Measurements from ENCODE around the gene CD46.
A peak's percentile ranks its signal among the peaks of the same experiment; 100 is the strongest.
"Not testable (repeated sequence)": the region's sequence is repeated elsewhere in the genome, so short reads cannot be mapped to it uniquely, and the experiment has no call there.

The CD46 gene

GRCh38 chr1:207751790-207752455, at the start of gene CD46:
TSS of gene CD46 (plus strand) at chr1:207752054. CDS start at chr1:207752213, 159 bp downstream.
- no peaks in the 10 kb centered on the region for H3K27me3 ChIP-seq (ENCODE audit: insufficient read depth, low read length)
- H3K9me3 ChIP-seq (ENCODE audit: insufficient read depth, low read depth, low read length): no peaks in the 10 kb centered on the region
- peaks cover 3% of the 10 kb centered on the region; the same call in 1 of the 2 replicates for H3K36me3 ChIP-seq (ENCODE audit: insufficient read depth, low read depth, low read length)
- H3K9ac ChIP-seq (ENCODE audit: low read depth, low read length): peak within 1 kb of the TSS; percentile 83
- H3K4me3 ChIP-seq (ENCODE audit: low read length): peak within 1 kb of the TSS; percentile 97
- H3K27ac ChIP-seq (ENCODE audit: low read length): peak within 1 kb of the TSS; percentile 76
- H3K4me1 ChIP-seq (ENCODE audit: insufficient read depth, low read length): peaks cover 28% of the 10 kb centered on the region

- H3K4me1 ChIP-seq (ENCODE audit: insufficient read depth, low read length): no peaks in the 10 kb centered on the region
- H3K27ac ChIP-seq (ENCODE audit: low read length): no peak overlapping the region
- H3K9me3 ChIP-seq (ENCODE audit: insufficient read depth, low read depth, low read length): no peaks in the 10 kb centered on the region
- no peak overlapping the region for H3K4me3 ChIP-seq (ENCODE audit: low read length)
- no peaks in the 10 kb centered on the region for H3K36me3 ChIP-seq (ENCODE audit: insufficient read depth, low read depth, low read length)
- H3K9ac ChIP-seq (ENCODE audit: low read depth, low read length): no peak overlapping the region
- H3K27me3 ChIP-seq (ENCODE audit: insufficient read depth, low read length): no peaks in the 10 kb centered on the region
Measured at GRCh38 chr1:207702317-207702716, 49.5 kb upstream of the CD46 start.

GRCh38 chr1:207703712-207704111, 48.1 kb upstream of the CD46 start:
- H3K36me3 ChIP-seq (ENCODE audit: insufficient read depth, low read depth, low read length): no peaks in the 10 kb centered on the region
- H3K27me3 ChIP-seq (ENCODE audit: insufficient read depth, low read length): no peaks in the 10 kb centered on the region
- H3K27ac ChIP-seq (ENCODE audit: low read length): no peak overlapping the region
- no peak overlapping the region for H3K4me3 ChIP-seq (ENCODE audit: low read length)
- no peak overlapping the region for H3K9ac ChIP-seq (ENCODE audit: low read depth, low read length)
- H3K4me1 ChIP-seq (ENCODE audit: insufficient read depth, low read length): no peaks in the 10 kb centered on the region
- no peaks in the 10 kb centered on the region for H3K9me3 ChIP-seq (ENCODE audit: insufficient read depth, low read depth, low read length)

GRCh38 chr1:207708004-207708403, 43.9 kb upstream of the CD46 start:
- not testable (repeated sequence) for H3K27ac ChIP-seq (ENCODE audit: low read length); H3K4me3 ChIP-seq (ENCODE audit: low read length)

GRCh38 chr1:207711285-207711684, 40.6 kb upstream of the CD46 start:
- H3K4me3 ChIP-seq (ENCODE audit: low read length): no peak overlapping the region
- no peaks in the 10 kb centered on the region for H3K4me1 ChIP-seq (ENCODE audit: insufficient read depth, low read length)
- no peaks in the 10 kb centered on the region for H3K27me3 ChIP-seq (ENCODE audit: insufficient read depth, low read length)
- H3K9ac ChIP-seq (ENCODE audit: low read depth, low read length): no peak overlapping the region
- H3K36me3 ChIP-seq (ENCODE audit: insufficient read depth, low read depth, low read length): no peaks in the 10 kb centered on the region
- H3K27ac ChIP-seq (ENCODE audit: low read length): no peak overlapping the region
- no peaks in the 10 kb centered on the region for H3K9me3 ChIP-seq (ENCODE audit: insufficient read depth, low read depth, low read length)

More at GRCh38 chr1:207708004-207708403, 43.9 kb upstream of the CD46 start:
- not testable (repeated sequence) for H3K36me3 ChIP-seq (ENCODE audit: insufficient read depth, low read depth, low read length); H3K9ac ChIP-seq (ENCODE audit: low read depth, low read length); H3K27me3 ChIP-seq (ENCODE audit: insufficient read depth, low read length); H3K4me1 ChIP-seq (ENCODE audit: insufficient read depth, low read length); H3K9me3 ChIP-seq (ENCODE audit: insufficient read depth, low read depth, low read length)

GRCh38 chr1:207712701-207713100, 39.2 kb upstream of the CD46 start:
- H3K27ac ChIP-seq (ENCODE audit: low read length); H3K4me1 ChIP-seq (ENCODE audit: insufficient read depth, low read length); H3K36me3 ChIP-seq (ENCODE audit: insufficient read depth, low read depth, low read length); H3K27me3 ChIP-seq (ENCODE audit: insufficient read depth, low read length); H3K9ac ChIP-seq (ENCODE audit: low read depth, low read length); H3K4me3 ChIP-seq (ENCODE audit: low read length); H3K9me3 ChIP-seq (ENCODE audit: insufficient read depth, low read depth, low read length): not testable (repeated sequence)

GRCh38 chr1:207713529-207713928, 38.3 kb upstream of the CD46 start:
- Histone ChIP-seq H3K4me1 (ENCODE audit: insufficient read depth, low read length) (no peaks in the 10 kb centered on the region), H3K9me3 (ENCODE audit: insufficient read depth, low read depth, low read length) (no peaks in the 10 kb centered on the region), H3K27me3 (ENCODE audit: insufficient read depth, low read length) (no peaks in the 10 kb centered on the region), H3K9ac (ENCODE audit: low read depth, low read length) (no peak overlapping the region), H3K4me3 (ENCODE audit: low read length) (no peak overlapping the region), H3K27ac (ENCODE audit: low read length) (no peak overlapping the region), H3K36me3 (ENCODE audit: insufficient read depth, low read depth, low read length) (no peaks in the 10 kb centered on the region)

GRCh38 chr1:207719234-207719633, 32.6 kb upstream of the CD46 start:
- Histone ChIP-seq H3K4me3 (ENCODE audit: low read length) (no peak overlapping the region), H3K9ac (ENCODE audit: low read depth, low read length) (no peak overlapping the region), H3K27ac (ENCODE audit: low read length) (no peak overlapping the region), H3K9me3 (ENCODE audit: insufficient read depth, low read depth, low read length) (no peaks in the 10 kb centered on the region; the same call in 1 of the 2 replicates), H3K4me1 (ENCODE audit: insufficient read depth, low read length) (no peaks in the 10 kb centered on the region), H3K36me3 (ENCODE audit: insufficient read depth, low read depth, low read length) (no peaks in the 10 kb centered on the region), H3K27me3 (ENCODE audit: insufficient read depth, low read length) (no peaks in the 10 kb centered on the region)

- H3K27me3 ChIP-seq (ENCODE audit: insufficient read depth, low read length); H3K27ac ChIP-seq (ENCODE audit: low read length); H3K9ac ChIP-seq (ENCODE audit: low read depth, low read length); H3K4me1 ChIP-seq (ENCODE audit: insufficient read depth, low read length); H3K4me3 ChIP-seq (ENCODE audit: low read length); H3K9me3 ChIP-seq (ENCODE audit: insufficient read depth, low read depth, low read length); H3K36me3 ChIP-seq (ENCODE audit: insufficient read depth, low read depth, low read length): not testable (repeated sequence)
Measured at GRCh38 chr1:207728200-207728858, 23.5 kb upstream of the CD46 start.

- not testable (repeated sequence) for H3K9me3 ChIP-seq (ENCODE audit: insufficient read depth, low read depth, low read length); H3K36me3 ChIP-seq (ENCODE audit: insufficient read depth, low read depth, low read length); H3K9ac ChIP-seq (ENCODE audit: low read depth, low read length); H3K27ac ChIP-seq (ENCODE audit: low read length); H3K4me3 ChIP-seq (ENCODE audit: low read length); H3K27me3 ChIP-seq (ENCODE audit: insufficient read depth, low read length); H3K4me1 ChIP-seq (ENCODE audit: insufficient read depth, low read length)
Measured at GRCh38 chr1:207737503-207738157, 14.2 kb upstream of the CD46 start.

- H3K4me1 ChIP-seq (ENCODE audit: insufficient read depth, low read length); H3K9ac ChIP-seq (ENCODE audit: low read depth, low read length); H3K36me3 ChIP-seq (ENCODE audit: insufficient read depth, low read depth, low read length); H3K9me3 ChIP-seq (ENCODE audit: insufficient read depth, low read depth, low read length); H3K27me3 ChIP-seq (ENCODE audit: insufficient read depth, low read length); H3K4me3 ChIP-seq (ENCODE audit: low read length); H3K27ac ChIP-seq (ENCODE audit: low read length): not testable (repeated sequence)
Measured at GRCh38 chr1:207738158-207738659, 13.6 kb upstream of the CD46 start.

GRCh38 chr1:207740207-207740606, 11.6 kb upstream of the CD46 start:
- no peaks in the 10 kb centered on the region for H3K4me1 ChIP-seq (ENCODE audit: insufficient read depth, low read length)
- no peaks in the 10 kb centered on the region for H3K9me3 ChIP-seq (ENCODE audit: insufficient read depth, low read depth, low read length)
- no peak overlapping the region for H3K9ac ChIP-seq (ENCODE audit: low read depth, low read length)
- no peak overlapping the region for H3K4me3 ChIP-seq (ENCODE audit: low read length)
- H3K36me3 ChIP-seq (ENCODE audit: insufficient read depth, low read depth, low read length): no peaks in the 10 kb centered on the region
- H3K27me3 ChIP-seq (ENCODE audit: insufficient read depth, low read length): no peaks in the 10 kb centered on the region
- H3K27ac ChIP-seq (ENCODE audit: low read length): no peak overlapping the region
